Measurements from ENCODE around the gene VPS8. TPM values are rescaled to one million over a fixed set of nuclear protein-coding genes. Genes with fewer than 3 reads are reported as not detected.

Gene VPS8
- total and polyA plus RNA-seq, 4 donors: 6.8 to 108 (median 38.0) TPM

- H3K27ac ChIP-seq (ENCODE audit: low read depth in 1 of 2, low read length in 2 of 2): no peak overlapping the region
- no peaks in the 10 kb centered on the region for H3K4me1 ChIP-seq (ENCODE audit: control insufficient read depth in 1 of 2, insufficient read depth in 2 of 2, low read length in 2 of 2)
- no peak for ATAC-seq (ENCODE audit: low FRiP score)
- no peak for DNase-seq
- no peak overlapping the region for H3K4me3 ChIP-seq (ENCODE audit: low read length in 2 of 2)
- 95 to 96% methylated on average over 4 of the region's 4 CpGs for WGBS, 2 donors
- H3K27me3 ChIP-seq (ENCODE audit: control insufficient read depth in 1 of 2, insufficient read depth in 2 of 2, low read length in 1 of 2): no peaks in the 10 kb centered on the region
- intact Hi-C loops (cut with DNase I): no loop called here
- peaks cover 1% of the 10 kb centered on the region for H3K9me3 ChIP-seq (ENCODE audit: control insufficient read depth, low read length)
- peaks cover 0 to 4% of the 10 kb centered on the region in 2 donors for H3K36me3 ChIP-seq (ENCODE audit: control insufficient read depth in 1 of 2, insufficient read depth in 2 of 2, low read length in 1 of 2)
Observed at GRCh38 chr3:185041540-185041939, 229.6 kb downstream of the VPS8 start.

GRCh38 chr3:185042312-185043050 lies 230.5 kb downstream of the VPS8 start:
- DNase-seq: no peak
- intact Hi-C loops (cut with DNase I): no loop called here
- WGBS, 2 donors: 66 to 79% methylated on average over 7 of the region's 7 CpGs

GRCh38 chr3:185046164-185046515 lies 234.2 kb downstream of the VPS8 start:
- peaks cover 0 to 5% of the 10 kb centered on the region in 2 donors for H3K36me3 ChIP-seq (ENCODE audit: control insufficient read depth in 1 of 2, insufficient read depth in 2 of 2, low read length in 1 of 2)
- H3K4me1 ChIP-seq (ENCODE audit: control insufficient read depth in 1 of 2, insufficient read depth in 2 of 2, low read length in 2 of 2): no peaks in the 10 kb centered on the region
- 48 to 67% methylated on average over 1 of the region's 1 CpG for WGBS, 2 donors
- H3K27ac ChIP-seq (ENCODE audit: low read depth in 1 of 2, low read length in 2 of 2): no peak overlapping the region
- intact Hi-C loops (cut with DNase I): no loop called here
- DNase-seq (no peak), ATAC-seq (ENCODE audit: low FRiP score) (no peak)
- H3K27me3 ChIP-seq (ENCODE audit: control insufficient read depth in 1 of 2, insufficient read depth in 2 of 2, low read length in 1 of 2): no peaks in the 10 kb centered on the region
- peaks cover 1% of the 10 kb centered on the region for H3K9me3 ChIP-seq (ENCODE audit: control insufficient read depth, low read length)
- no peak overlapping the region for H3K4me3 ChIP-seq (ENCODE audit: low read length in 2 of 2)

More at GRCh38 chr3:185042312-185043050, 230.5 kb downstream of the VPS8 start:
- no peak overlapping the region for H3K27ac ChIP-seq (ENCODE audit: low read depth in 1 of 2, low read length in 2 of 2)
- H3K4me3 ChIP-seq (ENCODE audit: low read length in 2 of 2): no peak overlapping the region
- H3K4me1 ChIP-seq (ENCODE audit: control insufficient read depth in 1 of 2, insufficient read depth in 2 of 2, low read length in 2 of 2): no peaks in the 10 kb centered on the region
- peaks cover 1% of the 10 kb centered on the region for H3K9me3 ChIP-seq (ENCODE audit: control insufficient read depth, low read length)
- no peak for ATAC-seq (ENCODE audit: low FRiP score)
- H3K27me3 ChIP-seq (ENCODE audit: control insufficient read depth in 1 of 2, insufficient read depth in 2 of 2, low read length in 1 of 2): no peaks in the 10 kb centered on the region
- peaks cover 0 to 4% of the 10 kb centered on the region in 2 donors for H3K36me3 ChIP-seq (ENCODE audit: control insufficient read depth in 1 of 2, insufficient read depth in 2 of 2, low read length in 1 of 2)

- DNase-seq (no peak), ATAC-seq (ENCODE audit: low FRiP score) (no peak)
- 89 to 95% methylated on average over 4 of the region's 4 CpGs for WGBS, 2 donors
- H3K27me3 ChIP-seq (ENCODE audit: control insufficient read depth in 1 of 2, insufficient read depth in 2 of 2, low read length in 1 of 2): no peaks in the 10 kb centered on the region
- intact Hi-C loops (cut with DNase I): no loop called here
- H3K4me1 ChIP-seq (ENCODE audit: control insufficient read depth in 1 of 2, insufficient read depth in 2 of 2, low read length in 2 of 2): no peaks in the 10 kb centered on the region
- peaks cover 1% of the 10 kb centered on the region for H3K9me3 ChIP-seq (ENCODE audit: control insufficient read depth, low read length)
- no peak overlapping the region for H3K27ac ChIP-seq (ENCODE audit: low read depth in 1 of 2, low read length in 2 of 2)
- H3K4me3 ChIP-seq (ENCODE audit: low read length in 2 of 2): no peak overlapping the region
- peaks cover 0 to 6% of the 10 kb centered on the region in 2 donors for H3K36me3 ChIP-seq (ENCODE audit: control insufficient read depth in 1 of 2, insufficient read depth in 2 of 2, low read length in 1 of 2)
Observed at GRCh38 chr3:185046603-185047002, 234.6 kb downstream of the VPS8 start.

- no peaks in the 10 kb centered on the region for H3K4me1 ChIP-seq (ENCODE audit: control insufficient read depth in 1 of 2, insufficient read depth in 2 of 2, low read length in 2 of 2)
- no peaks in the 10 kb centered on the region for H3K27me3 ChIP-seq (ENCODE audit: control insufficient read depth in 1 of 2, insufficient read depth in 2 of 2, low read length in 1 of 2)
- H3K9me3 ChIP-seq (ENCODE audit: control insufficient read depth, low read length): no peaks in the 10 kb centered on the region
- DNase-seq (no peak), ATAC-seq (ENCODE audit: low FRiP score) (no peak)
- no peak overlapping the region for H3K27ac ChIP-seq (ENCODE audit: low read depth in 1 of 2, low read length in 2 of 2)
- intact Hi-C loops (cut with DNase I): no loop called here
- no peak overlapping the region for H3K4me3 ChIP-seq (ENCODE audit: low read length in 2 of 2)
- 90 to 95% methylated on average over 4 of the region's 4 CpGs for WGBS, 2 donors
- H3K36me3 ChIP-seq (ENCODE audit: control insufficient read depth in 1 of 2, insufficient read depth in 2 of 2, low read length in 1 of 2): peaks cover 0 to 11% of the 10 kb centered on the region in 2 donors
Observed at GRCh38 chr3:185049710-185050109, 237.7 kb downstream of the VPS8 start.

- WGBS, 2 donors: 87% methylated on average over 8 of the region's 8 CpGs
- Histone ChIP-seq H3K27me3 (ENCODE audit: control insufficient read depth in 1 of 2, insufficient read depth in 2 of 2, low read length in 1 of 2) (no peaks in the 10 kb centered on the region), H3K9me3 (ENCODE audit: control insufficient read depth, low read length) (no peaks in the 10 kb centered on the region), H3K27ac (ENCODE audit: low read depth in 1 of 2, low read length in 2 of 2) (no peak overlapping the region), H3K4me1 (ENCODE audit: control insufficient read depth in 1 of 2, insufficient read depth in 2 of 2, low read length in 2 of 2) (no peaks in the 10 kb centered on the region), H3K36me3 (ENCODE audit: control insufficient read depth in 1 of 2, insufficient read depth in 2 of 2, low read length in 1 of 2) (peaks cover 0 to 11% of the 10 kb centered on the region in 2 donors), H3K4me3 (ENCODE audit: low read length in 2 of 2) (no peak overlapping the region)
- DNase-seq: no peak
- intact Hi-C loops (cut with DNase I): no loop called here
- no peak for ATAC-seq (ENCODE audit: low FRiP score)
Observed at GRCh38 chr3:185051801-185052200, 239.8 kb downstream of the VPS8 start.

- Histone ChIP-seq H3K27me3 (ENCODE audit: control insufficient read depth in 1 of 2, insufficient read depth in 2 of 2, low read length in 1 of 2) (no peaks in the 10 kb centered on the region), H3K4me3 (ENCODE audit: low read length in 2 of 2) (no peak overlapping the region), H3K4me1 (ENCODE audit: control insufficient read depth in 1 of 2, insufficient read depth in 2 of 2, low read length in 2 of 2) (no peaks in the 10 kb centered on the region), H3K27ac (ENCODE audit: low read depth in 1 of 2, low read length in 2 of 2) (no peak overlapping the region), H3K36me3 (ENCODE audit: control insufficient read depth in 1 of 2, insufficient read depth in 2 of 2, low read length in 1 of 2) (peaks cover 0 to 11% of the 10 kb centered on the region in 2 donors), H3K9me3 (ENCODE audit: control insufficient read depth, low read length) (peaks cover 1% of the 10 kb centered on the region)
- DNase-seq (peak in 1 of 2 donors; percentile 20), ATAC-seq (ENCODE audit: low FRiP score) (no peak)
- 79 to 89% methylated on average over 6 of the region's 6 CpGs for WGBS, 2 donors
- intact Hi-C loops (cut with DNase I): no loop called here
Observed at GRCh38 chr3:185052631-185053030, 240.7 kb downstream of the VPS8 start.

- H3K27me3 ChIP-seq (ENCODE audit: control insufficient read depth in 1 of 2, insufficient read depth in 2 of 2, low read length in 1 of 2): no peaks in the 10 kb centered on the region
- H3K4me3 ChIP-seq (ENCODE audit: low read length in 2 of 2): no peak overlapping the region
- intact Hi-C loops (cut with DNase I): no loop called here
- DNase-seq (no peak), ATAC-seq (ENCODE audit: low FRiP score) (no peak)
- H3K9me3 ChIP-seq (ENCODE audit: control insufficient read depth, low read length): peaks cover 1% of the 10 kb centered on the region
- H3K36me3 ChIP-seq (ENCODE audit: control insufficient read depth in 1 of 2, insufficient read depth in 2 of 2, low read length in 1 of 2): peaks cover 0 to 3% of the 10 kb centered on the region in 2 donors
- no peaks in the 10 kb centered on the region for H3K4me1 ChIP-seq (ENCODE audit: control insufficient read depth in 1 of 2, insufficient read depth in 2 of 2, low read length in 2 of 2)
- H3K27ac ChIP-seq (ENCODE audit: low read depth in 1 of 2, low read length in 2 of 2): no peak overlapping the region
- 92 to 95% methylated on average over 2 of the region's 2 CpGs for WGBS, 2 donors
Observed at GRCh38 chr3:185056908-185057307, 244.9 kb downstream of the VPS8 start.

- Histone ChIP-seq H3K36me3 (ENCODE audit: control insufficient read depth in 1 of 2, insufficient read depth in 2 of 2, low read length in 1 of 2) (no peaks in the 10 kb centered on the region), H3K9me3 (ENCODE audit: control insufficient read depth, low read length) (peaks cover 1% of the 10 kb centered on the region), H3K4me3 (ENCODE audit: low read length in 2 of 2) (no peak overlapping the region), H3K27me3 (ENCODE audit: control insufficient read depth in 1 of 2, insufficient read depth in 2 of 2, low read length in 1 of 2) (no peaks in the 10 kb centered on the region), H3K27ac (ENCODE audit: low read depth in 1 of 2, low read length in 2 of 2) (no peak overlapping the region), H3K4me1 (ENCODE audit: control insufficient read depth in 1 of 2, insufficient read depth in 2 of 2, low read length in 2 of 2) (no peaks in the 10 kb centered on the region)
- DNase-seq (no peak), ATAC-seq (ENCODE audit: low FRiP score) (no peak)
- intact Hi-C loops (cut with DNase I): no loop called here
- 100% methylated on average over 1 of the region's 1 CpG for WGBS, 2 donors
Observed at GRCh38 chr3:185057829-185058228, 245.9 kb downstream of the VPS8 start.
